Type B pancreatic cell (in vitro differentiated cells): ENCODE measurements around the gene CPEB3. TPM values are rescaled to one million over a fixed set of nuclear protein-coding genes. Genes with fewer than 3 reads are reported as not detected.

Experiments
- DNase-seq: peaks from one replicate; pipeline ENCODE4 v3.0.0; 2021; ENCODE audit warnings: mixed read lengths; ENCODE audit not compliant: unreplicated experiment; ENCODE audit errors: extremely low spot score
- H3K27ac Mint-ChIP-seq: 2 replicates; pipeline ENCODE4 v1.8.0; 2021; ENCODE audit warnings: mild to moderate bottlenecking, mixed read lengths
- H3K27me3 Mint-ChIP-seq: 2 replicates; pipeline ENCODE4 v1.8.0; 2021; ENCODE audit warnings: mixed read lengths
- H3K36me3 Mint-ChIP-seq: 2 replicates; pipeline ENCODE4 v1.8.0; 2021; ENCODE audit warnings: mixed read lengths
- H3K4me1 Mint-ChIP-seq: one replicate; pipeline ENCODE4 v1.8.0; 2021; ENCODE audit warnings: mixed read lengths; ENCODE audit not compliant: unreplicated experiment
- H3K4me3 Mint-ChIP-seq: 2 replicates; pipeline ENCODE4 v1.8.0; 2021; ENCODE audit warnings: mild to moderate bottlenecking, mixed read lengths
- H3K9me3 Mint-ChIP-seq: 2 replicates; pipeline ENCODE4 v1.8.0; 2021; ENCODE audit warnings: mixed read lengths
- total RNA-seq: library from RNA; stranded (reverse); gene quantifications from 2 replicates; pipeline ENCODE4 v1.2.1, GENCODE V29; 2021; ENCODE audit warnings: low replicate concordance
- TF ChIP-seq, protein P1 (sequence below): fragments of 200-600 bp; sonication (generic); conservative IDR thresholded peaks from 2 replicates; pipeline ENCODE4 v1.5.0; 2021; ENCODE audit warnings: antibody characterized with exemption, mild to moderate bottlenecking

CPEB3 gene
- total RNA-seq, 1 donor from 2014 or later, result 2.3 TPM

- no peaks in the 10 kb centered on the region for H3K9me3 Mint-ChIP-seq
- TF ChIP-seq, protein P1, sequence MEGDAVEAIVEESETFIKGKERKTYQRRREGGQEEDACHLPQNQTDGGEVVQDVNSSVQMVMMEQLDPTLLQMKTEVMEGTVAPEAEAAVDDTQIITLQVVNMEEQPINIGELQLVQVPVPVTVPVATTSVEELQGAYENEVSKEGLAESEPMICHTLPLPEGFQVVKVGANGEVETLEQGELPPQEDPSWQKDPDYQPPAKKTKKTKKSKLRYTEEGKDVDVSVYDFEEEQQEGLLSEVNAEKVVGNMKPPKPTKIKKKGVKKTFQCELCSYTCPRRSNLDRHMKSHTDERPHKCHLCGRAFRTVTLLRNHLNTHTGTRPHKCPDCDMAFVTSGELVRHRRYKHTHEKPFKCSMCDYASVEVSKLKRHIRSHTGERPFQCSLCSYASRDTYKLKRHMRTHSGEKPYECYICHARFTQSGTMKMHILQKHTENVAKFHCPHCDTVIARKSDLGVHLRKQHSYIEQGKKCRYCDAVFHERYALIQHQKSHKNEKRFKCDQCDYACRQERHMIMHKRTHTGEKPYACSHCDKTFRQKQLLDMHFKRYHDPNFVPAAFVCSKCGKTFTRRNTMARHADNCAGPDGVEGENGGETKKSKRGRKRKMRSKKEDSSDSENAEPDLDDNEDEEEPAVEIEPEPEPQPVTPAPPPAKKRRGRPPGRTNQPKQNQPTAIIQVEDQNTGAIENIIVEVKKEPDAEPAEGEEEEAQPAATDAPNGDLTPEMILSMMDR, result no peak
- no peaks in the 10 kb centered on the region for H3K4me1 Mint-ChIP-seq
These were observed 25.1 kb downstream of the CPEB3 start for GRCh38 chr10:92265687-92266258.

DNA sequence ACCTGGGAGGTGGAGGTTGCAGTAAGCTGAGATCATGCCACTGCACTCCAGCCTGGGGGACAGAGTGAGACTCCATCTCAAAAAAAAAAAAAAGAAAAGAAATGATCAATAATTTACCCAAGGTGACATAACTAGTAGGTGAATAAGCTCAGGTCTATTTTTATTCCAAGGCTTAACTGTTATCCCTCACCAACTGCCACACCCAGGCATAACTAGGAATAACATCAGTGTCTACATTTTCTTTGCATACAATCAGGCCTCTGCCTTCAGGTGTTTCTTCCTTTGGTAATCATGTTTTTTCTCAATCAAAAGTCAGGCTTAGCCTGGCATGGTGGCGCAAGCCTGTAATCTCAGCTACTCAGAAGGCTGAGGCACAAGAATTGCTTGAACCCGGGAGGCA, 26.6 kb downstream of the CPEB3 start:
- no peak for DNase-seq
- Mint-ChIP-seq H3K4me1 (no peaks in the 10 kb centered on the region), H3K9me3 (no peaks in the 10 kb centered on the region), H3K36me3 (no peaks in the 10 kb centered on the region), H3K27me3 (no peaks in the 10 kb centered on the region), H3K27ac (no peak overlapping the region), H3K4me3 (no peak overlapping the region)
- TF ChIP-seq, protein P1, result no peak

More at GRCh38 chr10:92265687-92266258, 25.1 kb downstream of the CPEB3 start:
- Mint-ChIP-seq H3K27ac (no peak overlapping the region), H3K27me3 (no peaks in the 10 kb centered on the region), H3K4me3 (no peak overlapping the region), H3K36me3 (no peaks in the 10 kb centered on the region)
- DNase-seq, result no peak

GRCh38 chr10:92263396-92263795, 27.5 kb downstream of the CPEB3 start:
- peak overlapping the region; percentile 51 for H3K27ac Mint-ChIP-seq
- TF ChIP-seq, protein P1, result no peak
- no peaks in the 10 kb centered on the region for H3K27me3 Mint-ChIP-seq
- H3K4me3 Mint-ChIP-seq, result no peak overlapping the region
- no peaks in the 10 kb centered on the region for H3K9me3 Mint-ChIP-seq
- no peaks in the 10 kb centered on the region for H3K36me3 Mint-ChIP-seq
- no peaks in the 10 kb centered on the region for H3K4me1 Mint-ChIP-seq
- DNase-seq, result no peak

- Mint-ChIP-seq H3K36me3 (no peaks in the 10 kb centered on the region), H3K27ac (no peak overlapping the region)
- DNase-seq, result no peak
These were observed 42.3 kb downstream of the CPEB3 start for GRCh38 chr10:92248566-92248965.

GRCh38 chr10:92244796-92245195, 46.1 kb downstream of the CPEB3 start:
- TF ChIP-seq, protein P1, result no peak
- Mint-ChIP-seq H3K36me3 (no peaks in the 10 kb centered on the region), H3K9me3 (no peaks in the 10 kb centered on the region), H3K27ac (no peak overlapping the region), H3K4me3 (no peak overlapping the region), H3K4me1 (peaks cover 15% of the 10 kb centered on the region), H3K27me3 (peaks cover 13% of the 10 kb centered on the region)
- no peak for DNase-seq

More at GRCh38 chr10:92248566-92248965, 42.3 kb downstream of the CPEB3 start:
- H3K9me3 Mint-ChIP-seq, result no peaks in the 10 kb centered on the region
- H3K27me3 Mint-ChIP-seq, result no peaks in the 10 kb centered on the region
- H3K4me3 Mint-ChIP-seq, result no peak overlapping the region
- TF ChIP-seq, protein P1, result no peak
- H3K4me1 Mint-ChIP-seq, result peaks cover under 1% of the 10 kb centered on the region
